Renal cortex interstitium (tissue), 11 donors: ENCODE measurements around the gene FTO. TPM values are rescaled to one million over a fixed set of nuclear protein-coding genes. Genes with fewer than 3 reads are reported as not detected.

Source experiments
- DNase-seq, 11 donors: peaks; one replicate each; pipeline ENCODE4 v3.0.0-alpha.2; 2013; ENCODE audit warnings: low read depth in 9 of 11, low spot score in 4 of 11; ENCODE audit errors: extremely low read depth in 1 of 11
- polyA plus RNA-seq, 3 donors: library from polyadenylated mRNA; unstranded; fragments of 120-200 nt; gene quantifications; one replicate each; pipeline ENCODE4 v1.2.1, GENCODE V29; 2013; ENCODE audit not compliant: insufficient read length in 3 of 3

The FTO gene
- polyA plus RNA-seq, 3 donors, result 87.9 to 96.7 (median 90.8) TPM

DNA sequence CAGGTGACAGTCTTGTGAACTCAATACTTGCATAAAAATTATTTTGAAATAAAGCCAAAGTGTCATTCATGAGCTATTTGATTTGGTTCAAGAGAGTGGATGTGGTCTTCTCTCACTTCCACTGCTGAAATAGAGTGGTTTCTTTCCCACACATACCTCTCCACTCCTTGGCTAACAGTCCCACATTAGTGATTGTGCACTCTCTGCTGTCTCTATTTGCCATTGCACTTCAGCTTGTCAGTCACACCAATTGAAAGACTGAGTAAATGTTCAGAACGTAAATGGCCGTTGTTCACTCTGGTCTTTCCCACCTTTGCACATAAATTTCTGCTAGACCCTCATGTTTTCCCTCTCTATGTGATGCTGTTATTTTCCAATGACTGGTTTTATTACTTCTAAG, 197.5 kb downstream of the FTO start:
- DNase-seq, result no peak

DNA sequence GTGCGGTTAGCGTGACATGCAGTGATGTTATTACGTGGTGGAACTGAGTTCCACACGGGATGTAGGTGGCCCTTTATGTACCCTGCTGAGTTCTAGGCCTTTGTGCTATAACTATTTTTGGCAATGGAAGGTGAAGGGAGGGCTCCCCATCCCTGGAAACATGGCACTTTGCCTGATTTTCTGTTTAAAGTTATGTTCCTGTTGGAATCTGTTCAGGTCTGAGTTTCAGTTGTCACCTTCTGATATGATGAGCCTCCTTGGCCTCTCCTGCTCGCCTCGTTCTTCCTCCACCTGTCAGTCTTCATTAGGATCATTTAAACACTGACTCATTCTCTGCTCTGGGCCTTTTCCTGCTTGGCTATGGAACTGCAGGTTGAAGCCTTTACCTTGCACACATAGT, 200.6 kb downstream of the FTO start:
- no peak for DNase-seq

DNA sequence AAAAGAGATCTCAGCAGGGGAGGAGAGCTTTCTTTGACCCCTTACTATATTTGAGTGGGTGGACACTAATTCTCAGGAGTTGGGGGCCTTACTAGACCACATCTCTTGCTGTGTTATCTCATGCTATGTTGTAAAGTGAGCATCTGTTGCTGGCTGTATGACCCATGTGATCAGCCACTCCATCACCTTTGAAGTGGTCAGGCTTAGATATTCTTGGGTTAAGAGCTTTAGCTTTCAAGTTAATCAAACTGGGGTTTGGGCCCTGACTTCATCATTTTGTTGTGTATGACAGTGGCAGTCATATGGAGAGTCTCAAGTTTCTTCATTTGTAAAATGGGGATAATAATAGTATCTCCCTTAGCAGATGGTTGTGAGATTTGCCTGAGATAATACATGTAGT, 201.1 kb downstream of the FTO start:
- no peak for DNase-seq

DNA sequence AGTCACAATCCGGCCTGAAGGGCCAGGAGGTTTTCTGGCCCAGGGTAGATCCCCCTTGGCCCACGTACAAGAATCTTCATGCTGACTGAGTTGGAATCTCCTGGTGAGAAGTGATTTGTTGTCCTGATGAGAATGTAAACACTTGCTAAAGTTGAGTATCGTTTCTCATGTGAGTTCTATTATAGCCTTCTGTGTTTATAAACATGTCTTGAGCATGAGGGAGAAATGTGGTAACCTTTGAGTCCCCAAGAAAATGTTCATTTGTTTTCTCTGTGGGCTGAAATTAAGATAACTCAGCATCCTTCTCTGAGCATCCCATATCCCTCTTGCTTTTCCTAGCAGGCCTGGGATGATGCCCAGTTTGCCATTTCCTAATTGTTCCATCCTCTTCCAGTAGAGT, 204.8 kb downstream of the FTO start:
- DNase-seq, result no peak

DNA sequence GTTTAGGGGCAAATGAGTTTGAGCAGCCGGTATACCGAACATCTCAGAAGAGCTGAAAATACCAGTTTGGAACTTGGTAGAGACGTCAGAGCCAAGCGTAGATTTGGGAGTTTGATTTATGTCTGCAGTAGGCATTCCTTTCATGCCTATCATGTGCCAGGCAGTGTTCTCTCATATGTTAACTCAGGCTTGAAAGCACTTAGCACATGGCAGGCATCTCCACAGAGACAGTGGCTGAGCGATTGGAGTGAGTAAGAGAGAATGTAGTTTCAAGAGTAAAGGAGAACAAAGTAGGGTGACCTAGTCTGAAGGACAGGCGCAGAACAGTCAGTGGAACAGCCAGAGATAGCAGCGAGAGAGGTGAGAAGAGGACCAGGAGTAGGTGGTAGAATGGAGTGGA, 207.0 kb downstream of the FTO start:
- DNase-seq, result no peak

DNA sequence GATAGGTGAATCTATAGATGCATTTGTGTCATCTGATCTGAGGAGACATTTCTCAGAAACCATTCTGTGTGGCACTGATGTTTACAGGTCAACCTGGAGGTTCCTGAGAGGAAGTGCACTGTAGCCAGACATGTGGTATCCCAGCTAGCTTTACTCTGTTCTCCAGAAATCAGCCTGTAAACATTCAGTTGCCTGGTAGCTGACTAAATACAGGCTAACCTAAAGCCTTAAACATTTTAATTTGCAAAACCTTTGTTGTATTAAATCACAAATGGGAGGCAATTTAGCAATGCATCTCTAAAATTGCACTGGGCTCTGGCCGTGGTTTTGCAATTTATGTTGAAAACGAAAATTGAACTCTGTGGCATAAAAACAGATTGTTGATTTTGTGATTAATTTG, 207.6 kb downstream of the FTO start:
- DNase-seq, result no peak

DNA sequence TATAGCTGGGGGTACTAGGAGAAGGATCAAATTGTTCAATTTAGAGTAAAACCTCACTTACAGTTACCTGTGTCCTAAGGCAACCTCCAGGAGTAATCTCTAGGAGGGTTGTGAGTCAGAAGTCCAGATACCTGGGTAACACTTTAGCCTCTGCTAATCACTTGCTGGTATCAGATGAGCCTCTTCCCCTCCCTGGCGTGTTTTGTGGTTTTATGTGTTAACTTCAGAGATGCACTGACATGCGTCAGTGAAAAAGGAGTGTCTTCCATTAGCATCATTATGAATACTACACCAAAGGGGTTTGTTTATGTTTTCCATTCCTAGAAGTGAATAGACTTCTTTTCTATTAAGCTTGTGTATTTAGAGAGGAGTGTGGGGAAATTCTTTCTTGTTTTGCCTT, 208.2 kb downstream of the FTO start:
- DNase-seq, result no peak

DNA sequence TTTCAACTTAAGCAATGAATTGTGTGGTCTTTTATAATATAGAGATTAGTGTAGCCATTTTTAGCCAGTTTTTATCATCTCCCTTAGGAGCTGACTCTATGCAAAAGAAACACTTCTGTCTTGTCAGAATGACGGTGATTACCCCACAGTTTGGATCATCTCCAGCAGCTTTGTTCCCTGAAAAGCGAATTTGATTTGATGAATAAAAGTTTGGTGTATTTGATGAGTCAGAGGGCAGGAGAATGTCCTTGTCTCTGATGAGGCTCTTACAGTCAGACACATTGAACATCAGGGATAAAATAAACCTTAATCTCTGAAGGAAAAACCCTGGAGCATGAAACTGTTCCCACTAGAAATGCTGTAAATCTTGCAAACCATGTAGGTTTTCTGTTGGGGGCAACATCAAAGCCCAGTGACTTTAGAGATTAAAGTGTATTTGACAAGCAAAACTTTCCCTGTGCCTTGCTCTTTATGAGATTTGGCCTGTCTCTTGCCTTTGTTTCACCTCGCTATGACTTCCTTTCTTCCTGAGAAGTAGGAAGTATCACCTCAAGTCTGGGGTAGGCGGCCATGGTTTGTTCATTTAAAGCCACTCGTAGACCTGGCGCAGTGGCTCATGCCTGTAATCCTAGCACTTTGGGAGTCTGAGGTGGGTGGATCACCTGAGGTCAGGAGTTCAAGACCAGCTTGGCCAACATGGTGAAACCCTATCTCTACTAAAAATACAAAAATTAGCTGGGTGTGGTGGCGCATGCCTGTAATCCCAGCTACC, 209.3 kb downstream of the FTO start:
- no peak for DNase-seq

DNA sequence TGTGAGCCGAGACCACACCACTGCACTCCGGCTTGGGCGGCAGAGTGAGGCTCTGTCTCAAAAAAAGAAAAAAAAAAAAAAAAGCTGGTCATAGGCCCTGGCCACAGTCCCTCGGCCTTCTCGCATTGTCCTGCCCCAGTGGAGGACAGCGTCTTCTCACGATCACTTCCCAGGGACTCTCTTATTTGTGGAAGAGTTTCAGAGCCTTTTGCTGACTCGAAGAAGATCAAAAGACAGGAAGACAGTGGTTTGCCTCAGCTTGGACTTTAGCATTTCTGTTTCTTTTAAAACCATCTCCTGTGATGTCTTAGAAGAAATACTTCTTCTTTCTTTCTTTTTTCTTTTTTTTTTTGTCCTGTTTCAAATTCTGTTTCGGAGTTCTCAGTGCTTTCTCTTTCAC, 210.0 kb downstream of the FTO start:
- DNase-seq, result no peak

DNA sequence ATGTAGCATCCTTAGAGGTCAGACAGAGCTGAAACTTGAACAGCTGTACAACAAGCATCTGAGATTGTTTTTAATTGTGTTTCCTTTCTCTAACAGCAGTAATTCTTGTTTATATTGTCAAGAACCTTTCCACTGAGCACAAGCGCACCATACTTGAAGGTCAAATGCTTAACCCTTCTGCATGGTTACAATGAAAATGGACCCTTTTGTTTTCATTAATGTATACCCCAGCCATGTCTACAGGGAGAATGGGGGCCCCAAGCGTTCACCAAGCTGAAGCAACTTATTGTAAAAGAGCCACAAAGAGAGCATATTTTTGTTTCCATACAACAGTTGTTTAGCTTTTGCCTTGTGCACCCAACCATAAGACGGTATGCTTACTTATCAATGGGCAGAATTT, 210.8 kb downstream of the FTO start:
- no peak for DNase-seq

DNA sequence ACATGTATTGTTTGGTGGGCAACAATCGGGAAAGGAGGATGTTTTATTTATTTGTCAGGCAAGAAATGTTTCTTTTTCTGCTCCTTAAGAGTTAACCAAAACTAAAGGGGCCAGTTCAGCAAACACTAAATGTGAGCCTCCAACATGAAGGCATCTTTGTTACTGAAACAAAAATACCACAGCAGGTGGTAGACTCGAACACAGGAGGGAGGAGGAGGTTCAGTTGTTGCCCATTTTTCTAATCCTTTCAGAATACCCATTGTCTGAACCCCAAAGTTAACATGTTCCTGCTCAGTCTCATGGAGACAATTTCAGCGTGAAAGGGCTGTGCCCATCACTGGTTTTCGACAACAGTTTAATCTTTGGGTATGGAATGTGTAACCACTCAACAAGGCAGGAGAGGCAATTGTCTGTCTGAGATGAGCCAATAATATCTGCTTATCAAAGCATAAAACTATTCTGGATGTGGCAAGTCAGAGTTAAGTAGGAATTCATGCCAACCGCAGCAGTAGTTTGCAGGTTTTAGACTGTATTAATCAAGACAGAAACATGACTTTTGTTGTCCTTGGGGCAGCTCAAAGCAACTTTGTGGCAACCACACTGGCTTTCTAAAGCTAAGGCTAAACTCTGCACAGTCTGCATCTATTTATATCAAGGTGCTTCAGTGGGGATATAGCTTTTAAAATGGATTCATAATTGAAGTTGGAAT, 211.7 kb downstream of the FTO start:
- DNase-seq, result no peak

DNA sequence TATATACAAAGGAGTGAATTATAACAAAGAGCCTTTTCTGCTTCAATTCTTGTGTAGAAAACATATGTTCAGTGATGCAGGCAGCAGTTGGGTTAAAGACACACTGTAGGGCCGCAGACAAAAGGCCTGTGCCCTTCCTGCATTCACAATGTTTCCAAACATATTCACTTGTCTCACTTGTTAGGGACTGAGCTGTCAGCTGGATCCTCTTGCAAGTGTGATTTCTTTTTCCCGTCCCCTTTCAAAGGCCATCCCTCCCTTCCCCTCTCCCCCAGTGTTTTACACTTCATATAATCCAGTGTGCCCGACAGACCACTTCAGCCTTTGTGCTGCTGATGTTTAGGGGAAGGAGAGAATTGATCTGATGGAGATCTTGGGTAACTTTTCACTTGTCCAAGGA, 217.0 kb downstream of the FTO start:
- DNase-seq, result no peak

DNA sequence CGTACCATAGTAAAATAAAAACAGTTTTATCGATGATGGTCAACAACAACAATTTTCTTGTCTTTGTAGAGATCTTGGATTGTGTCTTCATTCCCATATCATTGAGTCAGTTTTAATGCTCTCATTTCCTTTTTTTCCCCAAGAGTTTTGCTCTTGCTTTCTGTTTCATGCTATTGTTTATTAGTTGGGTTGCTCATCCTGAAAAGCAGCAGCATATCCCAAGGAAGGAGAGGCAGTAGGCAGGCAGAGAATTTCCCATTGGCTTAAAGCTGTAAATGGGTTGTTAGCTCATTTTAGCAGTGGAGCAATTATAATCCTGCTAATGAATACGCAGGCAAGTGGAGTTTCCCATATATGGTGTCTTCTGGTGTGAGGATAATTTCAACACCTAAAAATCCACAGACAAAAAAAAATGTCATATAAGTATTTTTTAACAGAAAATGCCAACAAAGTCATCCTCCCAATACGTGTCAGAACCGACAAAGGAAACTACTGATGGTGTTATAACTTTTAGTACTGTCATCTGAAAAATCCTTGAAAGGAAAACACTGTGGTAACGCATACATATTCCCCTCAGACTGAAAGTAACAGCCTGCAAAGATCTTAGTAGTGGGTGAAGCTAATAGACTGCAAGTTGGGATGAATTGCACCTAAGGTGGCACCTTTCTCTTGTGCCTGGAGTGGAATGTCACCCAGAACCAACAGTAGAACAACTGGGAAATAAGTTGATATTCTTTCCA, 218.3 kb downstream of the FTO start:
- DNase-seq, result no peak

DNA sequence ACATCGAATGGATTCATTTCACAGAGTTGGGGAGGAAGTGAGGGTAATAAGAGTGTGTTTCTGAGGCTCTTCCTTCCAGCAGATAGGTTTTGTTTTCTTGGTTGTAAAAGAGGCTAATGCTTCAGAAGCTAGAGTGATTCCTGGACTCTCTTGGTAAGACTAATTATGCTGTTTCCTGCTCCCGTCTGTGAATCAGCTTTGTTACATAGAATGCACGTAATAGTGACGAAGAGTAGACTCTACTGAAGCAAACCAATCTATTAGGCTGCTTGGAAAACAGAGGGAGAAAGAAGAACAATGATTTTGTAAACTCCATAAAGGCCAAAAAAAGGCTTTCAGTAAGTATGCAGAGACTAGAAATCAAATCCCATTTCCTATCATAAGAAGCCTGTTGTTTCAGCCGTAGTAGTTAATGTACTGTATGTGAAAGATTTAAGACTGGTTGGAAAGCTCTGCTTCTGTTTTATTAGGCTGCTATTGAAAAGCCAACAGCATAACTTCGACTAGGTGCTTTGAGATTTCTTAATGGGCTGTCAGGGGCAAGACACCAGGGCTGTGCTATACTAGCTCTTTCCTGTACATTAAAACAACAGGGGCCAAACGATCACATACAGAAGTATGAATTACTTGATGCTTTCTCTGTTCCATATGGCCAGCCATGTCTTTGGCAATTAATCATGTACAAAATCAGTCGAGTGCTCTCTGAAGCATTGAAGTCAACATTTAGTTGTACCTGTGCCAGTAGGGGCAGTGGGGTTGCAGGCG, 219.0 kb downstream of the FTO start:
- DNase-seq, result peak; percentile 31 to 73 (median 60)

DNA sequence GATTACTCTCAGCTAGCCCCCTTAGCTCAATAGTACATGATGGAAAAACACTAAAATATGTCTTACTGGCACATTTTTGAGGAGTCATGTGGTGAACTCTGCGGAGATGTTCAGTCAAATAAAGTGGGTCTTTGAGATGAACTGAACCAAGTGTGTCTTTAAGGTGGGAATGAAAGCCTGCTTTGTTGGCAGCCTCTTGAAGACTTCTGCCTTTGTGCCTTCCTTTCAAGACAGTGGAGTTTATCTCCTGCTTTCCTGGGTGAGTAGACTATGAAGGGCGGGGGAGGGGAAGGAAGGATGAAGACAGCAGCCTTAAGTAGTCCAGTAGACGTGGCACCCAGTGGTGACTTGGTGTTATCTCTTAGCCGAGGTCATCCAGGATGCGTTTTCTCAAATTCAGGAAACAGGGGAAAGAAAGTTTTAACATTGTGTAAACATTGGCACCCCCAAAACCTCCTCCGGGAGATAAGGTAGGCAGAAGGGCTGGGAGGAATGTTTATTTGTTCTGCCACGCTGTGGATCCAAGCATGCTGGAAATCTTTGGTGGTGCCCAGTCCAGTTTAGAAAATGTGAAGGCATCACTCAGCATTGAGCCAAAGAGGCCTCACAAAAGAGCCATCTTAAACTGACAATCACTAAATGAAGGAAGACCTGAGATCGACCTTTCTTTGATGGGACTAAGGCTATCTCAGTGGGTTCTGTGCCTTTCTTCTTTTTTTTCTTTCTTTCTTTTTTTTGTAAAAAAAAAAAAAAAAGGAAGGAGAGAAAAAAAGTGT, 220.6 kb downstream of the FTO start:
- no peak for DNase-seq

DNA sequence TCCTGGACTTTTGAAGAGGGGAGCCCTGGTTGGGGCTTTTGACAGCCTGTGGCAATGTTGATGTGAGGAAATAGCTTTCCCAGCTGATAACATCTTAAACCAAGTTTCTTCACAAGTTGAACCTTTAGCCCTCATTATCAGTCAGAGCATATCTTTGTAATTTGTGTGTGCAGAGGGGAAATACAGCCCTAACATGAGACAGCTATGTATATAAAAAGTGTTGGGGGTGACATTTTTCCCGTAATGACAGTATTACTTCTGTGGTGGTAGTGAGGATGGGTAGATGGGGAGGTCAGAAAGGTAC, 221.1 kb downstream of the FTO start:
- no peak for DNase-seq

DNA sequence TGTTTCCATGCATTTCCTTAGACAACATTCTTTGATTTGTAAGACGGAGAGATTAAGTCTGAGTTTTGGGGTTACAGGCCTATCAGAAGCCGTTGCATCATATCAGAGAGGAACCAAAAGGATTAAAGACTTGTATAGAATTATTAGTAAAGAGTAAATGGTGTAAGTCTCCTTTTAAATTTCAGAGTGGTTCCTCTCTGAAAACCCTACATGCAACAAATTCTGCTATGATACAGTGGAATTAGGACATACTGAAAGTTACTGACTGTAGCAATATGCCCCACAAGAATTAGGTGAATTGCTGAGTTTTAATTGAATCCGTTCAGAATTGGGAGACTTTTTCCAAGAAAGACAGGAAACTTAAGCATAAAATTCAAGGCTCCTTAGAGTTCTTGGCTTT, 221.6 kb downstream of the FTO start:
- no peak for DNase-seq

DNA sequence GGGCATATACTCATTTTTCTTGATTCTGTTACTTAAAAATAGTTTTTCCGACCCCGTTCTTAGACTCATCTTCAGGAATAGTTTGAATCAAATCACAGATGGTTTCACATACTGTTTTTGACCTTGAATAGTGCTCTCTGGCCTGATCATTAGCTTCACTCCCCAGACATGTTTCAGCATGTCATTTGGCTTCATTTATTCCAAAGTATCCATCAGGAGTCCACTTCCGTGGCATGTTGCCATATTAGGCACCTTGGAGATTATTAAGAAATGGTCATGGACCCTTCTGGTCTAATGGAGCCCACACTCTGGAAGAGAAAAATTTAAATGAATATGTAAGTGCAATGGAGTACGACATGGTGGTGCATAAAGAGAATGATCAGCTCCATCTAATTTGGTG, 222.3 kb downstream of the FTO start:
- DNase-seq, result no peak

DNA sequence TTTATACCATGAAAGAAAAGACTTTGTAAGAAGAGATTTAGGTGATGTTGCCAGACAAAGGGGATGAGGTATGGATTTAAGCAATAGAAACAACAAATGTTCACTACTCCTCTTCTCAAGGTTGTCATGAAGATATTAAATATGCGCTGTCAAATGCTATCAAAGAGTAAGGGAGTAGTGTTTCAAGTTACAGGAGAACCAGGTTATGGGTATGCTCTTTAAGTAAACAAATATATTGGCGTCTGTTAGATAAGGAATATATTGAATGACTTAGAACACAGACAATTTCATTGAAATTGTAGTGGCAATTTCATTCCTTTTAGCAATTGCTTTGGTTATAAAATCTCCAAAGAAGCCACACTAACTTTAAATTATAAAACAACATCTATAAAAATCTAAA, 229.0 kb downstream of the FTO start:
- no peak for DNase-seq
